HPDE6-E6E7 (cell line): Measurements from ENCODE around the gene PYGM.

Source experiments
- DNase-seq: peaks from one replicate; pipeline ENCODE4 v3.0.0; 2011; ENCODE audit warnings: missing footprints; ENCODE audit errors: extremely low spot score

PYGM gene

DNA sequence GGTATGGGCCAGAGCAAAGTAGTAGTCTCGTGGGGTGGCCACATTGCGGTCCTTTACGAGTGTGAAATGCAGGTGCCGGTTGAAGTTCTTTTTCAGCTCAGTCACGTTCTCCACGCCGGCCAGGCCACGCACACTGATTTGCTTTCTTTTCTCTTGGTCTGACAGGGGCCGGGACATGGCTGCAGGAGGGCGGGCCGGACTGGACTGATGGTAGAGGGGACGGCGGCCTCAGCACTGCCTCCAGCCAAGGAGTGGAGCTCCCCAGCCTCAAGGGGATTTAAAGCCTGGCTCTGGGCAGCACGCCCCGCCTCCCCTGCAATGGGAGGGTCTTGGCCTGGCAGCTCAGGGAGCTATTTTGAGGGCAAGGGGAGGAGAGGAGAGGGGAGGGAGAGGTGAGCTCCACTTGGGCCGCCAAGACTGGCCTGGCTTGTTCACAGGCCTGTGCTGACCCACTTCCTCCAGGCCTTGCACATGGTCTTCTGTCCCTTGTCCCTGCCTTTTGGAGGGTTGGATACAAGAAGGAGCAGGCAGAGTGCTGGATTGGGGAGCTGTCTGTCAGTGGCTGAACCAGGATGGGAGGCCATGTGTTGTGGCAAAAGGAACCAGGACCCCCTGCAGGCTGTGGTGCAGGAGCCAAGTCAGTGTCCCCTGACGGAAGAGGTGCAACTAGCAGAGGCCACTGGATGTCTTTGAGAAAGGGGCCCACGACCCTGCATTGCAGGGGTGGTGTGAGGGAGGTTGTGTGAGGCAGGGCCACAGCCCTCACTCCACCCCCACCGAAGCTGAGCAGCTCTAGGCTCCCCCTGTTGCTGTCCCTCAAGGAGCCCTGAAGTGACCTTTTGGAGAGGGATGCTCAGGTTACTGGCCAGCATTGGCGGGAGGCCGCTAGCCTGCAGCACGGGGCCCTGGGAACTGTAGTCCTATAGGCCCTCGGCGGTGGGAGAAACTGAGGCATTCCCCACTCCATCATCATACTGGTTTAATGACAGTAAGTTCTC, at the start of gene PYGM:
Gene PYGM, minus strand, starts transcription at position 253 of the 998 bp plus-strand sequence. Its CDS starts 76 bp downstream, at position 177.
- no peak for DNase-seq

DNA sequence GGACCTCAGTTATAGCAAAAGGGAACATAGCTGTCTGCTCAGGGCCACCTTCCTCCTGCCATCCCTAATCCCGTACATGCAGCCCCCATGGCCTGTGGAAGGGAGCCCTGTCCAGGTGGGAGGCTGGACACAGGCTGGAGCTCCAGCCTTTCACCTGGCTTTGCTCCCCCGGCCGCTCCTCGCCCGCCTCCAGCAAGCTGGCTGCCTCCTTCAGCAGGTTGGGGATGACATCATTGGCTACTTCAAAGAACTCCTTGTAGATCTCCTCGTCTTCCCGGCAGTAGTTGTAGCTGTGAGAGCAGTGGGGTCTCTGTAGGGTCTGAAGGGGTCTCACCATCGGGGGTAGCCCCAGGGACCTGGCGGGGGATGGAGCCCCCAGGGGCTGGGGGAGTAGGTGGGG, 45.7 kb upstream of the PYGM start:
- no peak for DNase-seq

DNA sequence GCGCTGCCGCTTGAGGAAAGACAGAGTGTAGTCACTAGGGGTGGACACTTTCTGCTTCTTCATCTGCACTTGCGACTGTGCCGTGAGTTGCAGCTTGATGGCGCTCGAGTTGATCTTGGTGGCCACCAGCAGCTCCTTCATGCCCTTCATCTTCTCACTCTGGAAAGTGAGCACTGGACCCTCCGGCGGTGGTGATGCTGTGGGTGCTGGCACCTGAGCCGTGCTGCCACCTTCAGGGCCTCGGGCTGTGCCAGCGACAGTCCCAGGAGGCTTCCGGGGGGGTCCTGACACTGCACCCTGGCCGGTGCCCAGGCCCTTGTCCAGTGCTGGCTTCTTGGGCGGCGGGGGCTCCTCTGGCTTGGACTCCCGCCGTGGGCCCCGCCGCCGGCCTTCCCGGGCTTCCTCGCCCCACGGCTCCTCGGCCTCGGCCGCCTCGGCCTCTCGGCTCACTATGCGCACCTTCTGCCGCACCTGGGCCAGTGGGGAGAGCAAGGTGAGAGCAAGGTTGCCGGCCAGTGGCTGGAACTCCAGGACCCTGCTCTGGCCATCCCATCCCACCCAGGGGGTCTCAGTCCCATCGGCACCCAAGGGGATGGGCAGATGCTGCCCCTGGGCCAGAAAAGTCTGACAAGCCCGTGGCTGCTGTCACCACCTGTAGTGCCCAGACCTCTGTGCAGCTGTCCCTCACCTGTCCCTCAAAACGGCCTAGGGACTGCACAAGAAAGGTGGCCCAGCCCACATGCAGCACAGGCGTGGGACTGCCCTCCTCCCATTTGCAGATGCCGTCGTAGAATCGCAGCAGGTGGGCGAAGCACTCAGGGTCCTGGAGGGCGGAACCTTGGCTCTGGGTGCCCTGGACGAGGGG, 44.8 kb upstream of the PYGM start:
- DNase-seq, result no peak

DNA sequence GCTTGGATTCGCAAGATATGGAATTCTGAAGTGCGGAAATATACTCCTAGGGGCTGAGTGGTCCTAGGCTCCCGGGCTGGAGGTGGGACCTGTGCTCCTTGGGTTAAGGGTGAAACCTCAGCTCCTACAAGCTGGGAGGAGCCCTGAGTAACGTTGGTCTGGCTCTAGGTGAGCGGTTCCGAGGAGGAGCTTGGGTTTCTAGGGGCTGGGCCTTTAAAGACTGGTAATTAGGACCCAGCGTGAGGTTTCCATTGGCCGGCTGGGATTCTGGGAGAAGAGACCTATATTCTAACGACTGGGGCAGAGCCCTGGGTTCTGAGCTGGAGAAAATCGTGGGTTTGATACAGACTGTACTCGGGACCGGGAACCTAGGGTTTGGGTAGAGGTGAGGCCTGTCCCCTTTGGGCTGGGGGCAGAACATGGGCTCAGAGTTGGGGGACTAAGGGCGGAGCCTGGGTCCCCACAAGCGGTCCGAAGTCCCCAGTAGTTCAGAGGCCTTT, 44.1 kb upstream of the PYGM start:
- peak; percentile 58 for DNase-seq

DNA sequence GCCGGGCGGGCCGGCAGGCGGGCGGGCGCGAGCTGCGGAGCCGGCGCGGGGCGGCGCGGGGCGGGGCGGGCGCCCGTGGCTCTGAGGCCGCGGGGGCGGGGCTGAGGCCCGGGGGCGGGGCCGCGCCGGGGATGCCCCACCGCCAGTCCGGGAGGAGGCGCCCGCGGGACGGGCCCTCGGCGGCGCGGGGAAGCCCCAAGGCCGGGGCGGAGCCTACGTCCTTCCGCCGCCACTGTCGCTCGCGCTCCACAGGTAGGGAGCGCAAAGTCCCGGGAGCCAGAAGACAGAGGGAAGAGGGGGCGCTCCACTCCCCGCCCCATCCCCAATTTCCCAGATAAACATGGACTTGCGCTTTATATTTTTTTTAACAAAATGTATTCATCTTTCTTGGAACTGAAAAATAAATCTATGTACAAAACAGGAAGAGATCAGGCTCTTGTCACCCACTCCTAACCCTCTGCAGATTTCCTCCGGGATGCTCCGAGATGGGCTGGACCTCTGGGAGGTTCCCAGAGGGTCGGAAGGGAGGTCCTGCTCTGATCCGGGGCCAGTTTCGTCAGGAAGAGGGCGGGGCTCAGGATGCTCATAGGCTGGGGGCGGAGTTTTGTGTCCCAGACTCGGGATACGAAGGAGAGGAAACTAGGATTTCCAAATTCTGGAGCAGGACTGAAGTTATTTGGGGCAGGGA, 43.5 kb upstream of the PYGM start, which contains the start of gene MAP4K2:
Gene MAP4K2, minus strand, starts transcription at position 57 of the 688 bp plus-strand sequence. CDS start 65 bp downstream, outside the sequence.
- DNase-seq, result peak; percentile 81

DNA sequence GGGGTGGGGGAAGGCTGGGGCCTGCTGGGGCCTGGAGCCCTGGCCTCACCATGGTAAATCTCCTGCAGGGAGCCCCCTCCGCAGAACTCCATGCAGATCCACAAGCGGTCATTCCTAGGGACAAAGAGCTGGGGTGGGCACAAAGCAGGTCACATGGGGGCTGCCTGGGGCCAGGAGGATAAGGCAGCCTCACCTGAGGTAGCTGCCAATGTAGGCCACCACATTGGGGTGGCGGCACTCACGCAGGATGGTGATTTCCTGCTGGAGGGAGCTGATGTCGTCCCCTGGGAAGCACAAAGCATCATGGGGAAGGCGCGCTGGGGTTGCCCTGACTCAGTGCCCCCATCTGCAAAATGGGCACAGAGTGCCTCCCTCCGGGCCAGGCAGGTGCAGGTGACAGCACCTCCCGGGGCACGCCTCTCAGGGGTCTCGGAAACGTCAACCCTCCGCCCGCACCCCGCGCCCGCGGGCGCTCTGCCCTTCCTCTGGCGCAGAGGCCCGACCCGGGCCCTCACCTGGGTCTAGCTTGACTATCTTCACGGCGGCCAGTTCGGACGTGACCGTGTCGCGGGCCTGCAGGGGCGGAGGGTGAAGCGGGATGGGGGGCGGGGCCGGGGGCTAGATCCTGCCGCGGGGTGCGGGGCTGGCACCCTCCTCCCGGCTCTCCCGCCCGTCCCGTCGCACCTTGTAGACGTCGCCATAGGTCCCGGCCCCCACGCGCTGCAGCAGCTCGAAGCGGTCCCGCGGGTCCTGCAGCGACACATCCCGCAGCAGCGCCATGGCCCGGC, 42.8 kb upstream of the PYGM start:
- DNase-seq, result no peak

DNA sequence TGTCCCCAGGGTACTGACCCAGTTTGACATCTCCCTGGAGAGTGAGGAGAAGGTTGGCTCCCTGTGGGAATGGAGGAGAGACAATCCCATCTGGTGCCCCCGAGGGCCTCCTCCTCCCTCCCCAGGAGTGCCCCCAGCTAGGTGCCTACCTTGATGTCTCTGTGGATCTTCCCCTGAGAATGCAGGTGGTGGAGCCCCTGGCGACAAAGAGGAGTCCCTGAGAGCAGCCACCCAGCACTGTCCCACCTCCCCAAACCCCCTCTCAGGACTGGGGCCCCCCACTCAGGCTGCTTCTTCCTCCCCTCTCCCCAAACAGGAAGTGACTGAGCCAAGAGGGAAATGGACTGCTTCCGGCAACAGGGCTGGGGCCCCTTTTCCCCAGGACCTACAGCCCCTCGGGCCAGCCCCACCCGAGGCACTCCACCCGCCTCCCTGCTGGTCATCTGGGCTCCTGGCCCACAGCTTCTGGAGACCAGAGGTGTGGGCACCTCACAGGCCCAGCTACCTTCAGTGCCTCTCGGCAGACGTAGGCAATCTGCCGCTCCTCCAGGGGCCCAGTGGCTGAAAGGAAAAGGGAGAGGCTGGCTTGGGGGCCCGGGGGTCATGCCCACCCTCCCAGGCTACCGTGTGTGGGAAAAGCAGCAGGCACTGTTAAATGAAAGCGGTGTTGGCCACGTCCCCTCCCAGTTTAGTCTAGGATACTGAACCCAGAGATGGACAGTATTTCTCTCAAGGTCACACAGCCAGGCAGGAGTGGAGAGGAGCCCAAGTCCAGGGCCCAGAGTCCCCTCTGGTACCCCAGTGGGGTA, 42.0 kb upstream of the PYGM start:
- DNase-seq, result no peak

DNA sequence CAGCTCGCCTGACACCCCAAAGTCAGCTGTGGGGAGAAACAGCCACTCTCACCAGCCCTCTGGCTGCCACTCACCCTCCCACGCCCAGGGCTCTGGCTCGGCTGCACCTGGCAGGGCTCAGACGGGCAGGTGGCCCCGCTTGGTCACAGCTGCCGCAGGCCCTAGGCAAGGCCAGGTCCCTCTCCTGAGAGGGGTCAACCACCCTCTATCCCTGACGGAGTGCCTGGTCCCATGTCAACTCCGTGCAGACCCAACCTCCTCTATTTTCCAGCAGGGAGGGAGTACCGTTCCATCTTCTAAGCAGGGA, 41.3 kb upstream of the PYGM start:
- no peak for DNase-seq

DNA sequence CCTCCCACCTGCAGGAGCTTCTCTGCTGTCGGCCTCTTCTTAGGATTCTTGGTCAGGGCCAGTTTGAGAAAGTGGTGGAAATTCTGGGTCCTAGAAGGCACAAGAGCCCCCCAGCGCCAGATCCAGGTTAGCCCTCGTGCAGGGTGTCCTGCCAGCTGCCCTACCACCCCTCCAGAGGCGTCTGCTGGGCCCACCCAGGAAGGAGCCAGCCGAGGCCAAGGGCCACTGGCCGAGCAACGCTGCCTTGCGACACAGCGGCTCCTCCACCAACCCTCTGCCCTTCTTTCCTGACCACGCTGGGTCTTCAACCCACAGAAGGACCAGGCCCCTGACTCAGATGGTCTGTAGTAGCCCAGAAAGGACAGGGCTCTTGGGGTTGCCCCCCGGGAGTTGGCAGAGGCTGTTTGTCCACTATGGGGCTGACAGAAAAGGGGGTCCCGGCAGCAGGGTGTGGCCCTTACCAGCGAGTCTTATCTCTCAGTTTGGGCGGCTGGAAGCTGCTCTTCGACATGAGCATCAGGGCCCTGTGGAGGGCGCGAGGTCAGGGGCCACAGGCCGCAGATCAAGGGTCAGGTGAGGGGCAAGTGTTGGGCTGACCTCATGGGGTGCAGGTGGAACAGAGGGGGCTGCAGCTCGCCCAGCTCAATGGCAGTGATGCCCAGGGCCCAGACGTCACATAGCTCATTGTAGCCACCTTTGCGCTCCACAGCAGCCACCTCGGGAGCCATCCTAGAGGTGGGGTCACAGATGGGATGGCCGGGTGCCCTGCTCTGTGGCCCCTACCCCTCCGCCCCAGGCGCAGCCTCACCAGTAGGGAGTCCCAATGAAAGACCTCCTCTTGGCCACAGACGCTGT, 40.8 kb upstream of the PYGM start:
- DNase-seq, result no peak

DNA sequence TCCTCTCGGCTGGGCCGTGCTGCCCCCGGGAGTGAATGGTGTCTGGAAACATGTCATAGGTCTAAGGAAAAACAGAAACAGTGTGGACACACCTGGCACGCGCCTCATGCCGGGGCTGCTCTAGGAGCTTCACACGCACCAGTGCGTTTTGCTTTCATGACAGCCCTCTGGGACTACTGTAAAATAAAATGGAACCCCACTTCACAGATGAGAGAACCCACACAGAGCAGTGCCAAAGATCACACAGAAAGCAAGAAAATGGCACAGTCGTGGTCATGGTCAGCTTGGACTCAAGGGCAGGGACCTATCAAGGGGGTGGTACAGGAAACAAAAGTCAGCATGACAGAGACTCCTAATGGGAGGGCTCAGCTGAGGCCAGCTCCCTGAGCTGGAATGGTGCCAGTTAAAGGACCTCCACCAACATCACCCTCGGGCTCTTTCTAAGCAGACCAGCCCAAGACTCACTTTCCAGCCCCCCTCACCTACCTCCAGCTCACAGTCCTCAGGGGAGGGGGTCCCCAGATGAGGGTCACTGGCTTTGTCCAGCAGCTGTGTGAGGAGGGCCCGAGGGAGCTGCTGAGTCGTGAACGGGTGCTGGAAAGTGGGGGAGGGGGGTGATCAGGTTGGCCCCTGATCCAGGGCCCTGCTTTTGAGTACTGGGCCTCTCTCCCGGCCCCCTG, 40.0 kb upstream of the PYGM start:
- DNase-seq, result no peak

DNA sequence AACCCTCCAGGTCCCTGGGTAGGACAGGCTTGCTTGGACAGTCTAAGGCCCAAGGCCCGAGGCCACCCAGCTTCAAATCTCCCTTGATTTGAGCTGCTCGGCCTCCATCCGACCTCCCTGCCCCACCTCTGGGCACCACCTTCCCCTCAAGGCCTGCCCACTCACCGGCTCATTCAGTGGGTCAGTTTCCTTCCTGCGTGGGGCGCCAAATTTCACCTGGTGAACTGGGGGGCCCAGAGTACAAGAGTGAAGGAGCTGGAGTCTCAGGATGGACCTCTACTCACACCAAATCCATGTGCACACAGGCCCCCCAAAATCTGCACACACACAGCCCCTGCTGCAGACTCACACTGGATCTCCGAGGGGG, 39.5 kb upstream of the PYGM start:
- no peak for DNase-seq

DNA sequence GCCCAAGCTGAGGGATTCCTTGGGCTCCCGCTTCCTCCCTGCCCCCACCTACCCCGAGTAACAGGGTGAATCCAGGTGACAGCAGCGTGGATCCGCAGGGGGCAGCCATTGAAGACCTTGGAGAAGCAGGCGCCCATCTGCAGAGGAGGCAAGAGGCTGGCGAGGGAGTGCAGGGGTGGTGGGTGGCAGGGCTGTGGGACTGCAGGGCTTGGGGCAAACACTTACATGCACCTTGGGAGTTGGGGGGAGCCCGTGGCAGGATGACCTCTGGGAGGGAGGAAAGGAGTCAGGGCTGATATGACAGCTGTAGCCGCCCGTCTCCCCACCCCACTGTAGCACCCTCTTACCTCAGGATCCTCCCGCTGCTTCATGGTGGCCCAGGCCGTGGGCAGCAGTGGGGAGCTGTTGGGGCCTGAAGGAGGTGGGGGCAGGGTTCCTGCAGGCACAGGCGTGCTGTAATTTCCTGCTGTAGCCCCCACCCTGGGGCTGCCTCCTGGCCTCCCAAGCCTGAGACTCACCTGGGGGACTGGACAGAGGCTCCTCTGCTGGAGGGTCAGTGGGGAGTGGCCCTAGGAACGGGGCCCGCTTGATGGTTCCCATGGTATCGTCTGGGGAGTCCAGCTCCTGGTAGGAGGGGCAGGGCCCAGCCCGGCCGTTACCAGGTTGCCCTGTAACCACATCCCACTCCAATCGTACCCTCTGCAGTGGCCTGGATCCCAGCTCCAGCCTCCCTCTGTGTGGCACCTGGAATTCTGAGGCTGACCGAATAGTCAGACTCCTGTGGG, 37.2 kb upstream of the PYGM start:
- no peak for DNase-seq

DNA sequence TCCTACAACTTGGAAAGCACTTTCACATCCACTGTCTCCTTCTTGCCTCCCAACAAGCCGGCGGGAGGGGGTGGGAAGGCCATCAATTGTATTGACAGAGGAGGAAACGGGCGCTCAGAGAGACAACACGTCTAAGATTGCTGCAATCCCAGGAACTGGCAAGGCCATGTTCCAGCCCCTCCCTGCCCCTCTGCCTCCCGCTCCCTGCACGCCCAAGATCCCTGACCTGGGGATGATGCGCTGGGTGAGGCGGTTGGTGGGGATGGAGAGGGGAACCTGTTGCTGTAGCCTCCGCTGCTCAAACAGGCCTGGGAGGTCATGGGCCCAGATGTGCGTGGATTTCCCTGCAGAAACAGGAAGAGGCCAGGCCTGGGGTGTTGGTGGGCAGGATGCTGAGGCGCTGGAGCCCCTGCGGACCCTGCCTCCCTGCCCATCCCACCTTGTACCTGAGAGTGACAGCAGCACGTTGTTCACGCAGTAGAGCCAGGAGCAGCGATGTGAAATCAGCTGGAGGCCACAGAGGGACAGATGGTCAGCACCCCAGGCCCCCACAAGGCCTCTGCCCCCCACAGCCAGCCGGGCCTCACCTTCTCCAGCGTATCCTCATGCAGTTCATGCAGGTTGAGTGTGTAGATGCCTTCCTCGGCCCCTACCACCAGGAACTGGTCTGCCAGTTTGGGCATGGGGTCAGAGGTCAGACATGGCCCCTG, 36.4 kb upstream of the PYGM start:
- no peak for DNase-seq

DNA sequence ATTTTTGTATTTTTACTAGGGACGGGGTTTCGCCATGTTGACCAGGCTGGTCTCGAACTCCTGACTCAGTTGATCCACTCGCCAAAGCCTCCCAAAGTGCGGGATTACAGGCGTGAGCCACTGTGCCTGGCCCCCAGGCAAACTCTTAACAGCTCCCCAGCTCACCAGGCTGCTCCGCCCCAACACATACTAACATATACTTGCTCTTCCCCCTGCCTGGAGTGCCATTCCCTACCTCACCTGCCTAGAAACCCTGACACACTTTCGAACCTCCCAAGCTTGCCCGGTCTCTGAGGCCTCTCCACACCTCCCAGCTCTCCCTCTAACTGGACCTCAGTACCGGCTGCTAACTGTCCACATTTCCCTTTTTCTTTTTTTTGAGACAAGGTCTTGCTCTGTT, 34.8 kb upstream of the PYGM start:
- DNase-seq, result no peak

DNA sequence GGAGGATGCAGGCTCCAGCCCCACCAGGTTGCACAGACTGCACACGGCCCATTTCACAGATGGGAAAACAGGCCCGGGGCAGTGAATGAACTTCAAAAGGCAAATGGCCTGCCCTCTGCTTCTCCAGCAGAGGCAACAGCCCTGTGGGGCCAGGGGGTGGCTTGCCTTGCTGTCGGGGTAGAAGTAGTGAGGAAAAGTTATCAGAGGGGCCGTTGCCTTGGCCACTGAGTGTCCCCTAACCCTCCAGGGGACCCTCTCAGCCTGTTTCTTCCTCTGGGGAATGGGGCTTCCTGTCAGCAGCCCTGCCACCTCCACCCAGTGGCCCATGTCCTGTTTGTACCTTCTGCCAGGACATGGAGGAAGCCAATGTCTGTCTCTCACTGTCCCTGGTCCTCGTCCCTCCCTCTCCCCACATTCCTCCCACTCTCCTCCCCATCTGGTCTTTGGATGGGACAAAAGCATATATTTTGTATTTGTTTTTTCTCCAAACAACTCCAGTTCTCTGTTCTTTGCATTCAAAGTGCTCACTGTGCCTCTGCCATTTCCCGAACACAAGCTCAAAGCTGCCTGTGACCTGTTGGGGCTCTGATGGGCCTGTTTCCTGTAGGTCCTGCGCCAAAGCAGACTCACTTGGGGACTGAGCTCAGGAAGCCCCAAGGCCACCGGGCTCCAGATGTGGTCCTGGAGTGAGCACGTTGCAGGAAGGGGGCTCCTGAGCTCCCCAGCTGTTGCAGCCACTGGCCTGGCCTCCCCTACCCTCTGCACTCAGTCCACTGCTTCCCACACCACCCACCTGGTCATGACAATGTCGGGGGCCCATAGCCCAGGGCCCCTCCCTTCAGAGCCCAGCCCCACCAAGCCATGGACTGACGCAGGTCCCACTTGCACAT, 33.7 kb upstream of the PYGM start:
- no peak for DNase-seq

DNA sequence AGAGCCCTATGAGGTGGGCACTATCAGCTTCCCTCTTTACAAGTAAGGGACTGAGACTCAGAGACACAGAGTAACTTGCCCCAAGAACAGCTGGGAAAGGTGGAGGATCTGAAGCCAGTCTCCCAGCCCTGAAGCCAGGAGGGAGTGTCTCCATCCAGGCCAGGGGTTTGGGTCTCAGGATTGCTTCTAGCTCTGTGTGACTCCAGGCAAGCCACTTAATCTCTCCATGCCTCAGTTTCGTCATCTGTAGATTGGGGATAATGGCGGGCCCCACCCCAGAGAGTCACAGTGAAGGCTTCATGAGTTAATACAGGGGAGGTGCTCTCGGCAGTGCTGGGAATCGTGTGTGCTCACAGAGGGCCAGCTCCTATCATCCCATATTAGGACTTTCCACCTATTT, 32.7 kb upstream of the PYGM start:
- no peak for DNase-seq
